NCI-H187 treated with DMSO at 0.1 percent for 48 hours (cell line): Measurements from ENCODE around the gene ARL5C.

Source experiments
- DNase-seq: peaks from one replicate; lab custom pipeline; 2025; lab: John Stamatoyannopoulos, UW

Gene ARL5C

GRCh38 chr17:39167476-39167875 lies 1.5 kb upstream of the ARL5C start:
- no peak for DNase-seq

GRCh38 chr17:39166437-39167335 lies 725 bp upstream of the ARL5C start:
- no peak for DNase-seq

GRCh38 chr17:39165178-39165840 lies 652 bp downstream of the ARL5C start:
- no peak for DNase-seq

- DNase-seq, result no peak
Measured at GRCh38 chr17:39164675-39165143, 1.3 kb downstream of the ARL5C start.

- no peak for DNase-seq
Measured at GRCh38 chr17:39161962-39162361, 4.0 kb downstream of the ARL5C start.

DNA sequence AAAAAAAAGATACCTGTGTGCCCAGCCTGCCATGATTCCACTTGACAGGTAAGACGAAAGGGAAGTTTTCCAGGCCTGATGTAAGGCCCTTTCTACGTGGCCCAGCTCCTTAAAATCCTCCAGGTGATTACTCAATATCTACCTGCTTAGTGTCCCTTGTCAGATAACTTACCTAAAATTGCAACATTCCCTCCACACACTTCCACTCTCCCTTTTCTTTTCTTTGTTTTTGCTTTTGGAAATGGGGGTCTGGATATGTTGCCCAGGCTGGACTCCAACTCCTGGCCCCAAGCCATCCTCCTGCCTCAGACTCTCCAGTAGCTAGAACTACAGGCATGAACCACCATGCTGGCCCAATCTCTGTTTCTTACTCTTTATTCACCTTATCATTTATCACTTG lies 7.3 kb downstream of the ARL5C start:
- DNase-seq, result no peak

DNA sequence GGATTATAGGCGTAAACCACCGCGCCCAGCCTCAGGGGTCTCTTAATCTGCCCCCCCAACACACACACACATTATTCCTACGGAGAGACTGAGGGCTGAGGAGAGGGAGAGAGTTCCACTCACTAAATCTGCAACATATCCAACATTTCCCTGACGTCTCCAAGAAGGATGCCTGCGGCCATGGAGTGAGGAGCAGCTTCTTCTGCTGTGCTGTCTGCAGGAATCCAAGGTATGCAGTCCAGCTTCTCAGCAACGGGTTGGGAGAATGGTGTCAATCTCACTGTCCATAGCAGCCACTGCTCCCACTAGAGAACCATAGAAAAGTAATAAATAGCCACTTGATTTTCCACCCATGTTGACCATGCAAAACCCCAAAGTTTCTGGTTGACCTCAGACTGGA lies 9.5 kb downstream of the ARL5C start:
- DNase-seq, result no peak

DNA sequence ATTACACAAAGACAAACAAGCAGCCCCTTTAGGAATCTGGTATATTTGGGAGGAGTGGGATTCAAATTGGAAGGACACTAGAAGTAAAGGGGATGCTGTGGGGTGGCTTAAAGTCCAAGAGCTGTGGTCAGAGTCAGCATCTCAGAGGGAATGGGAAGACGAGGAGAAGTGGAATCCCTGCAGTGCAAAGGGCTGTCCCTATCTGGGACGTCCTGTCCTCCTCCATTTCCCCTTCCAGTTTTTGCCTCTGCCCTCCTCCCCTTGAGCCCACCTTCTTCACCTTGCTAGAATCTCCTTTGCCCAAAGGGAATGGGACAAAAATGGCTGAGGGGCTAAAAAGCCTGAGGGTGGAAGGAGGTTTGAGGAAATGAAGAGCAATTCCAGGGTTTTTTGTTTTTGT lies 10.3 kb downstream of the ARL5C start:
- DNase-seq, result no peak

GRCh38 chr17:39153599-39154051 lies 12.3 kb downstream of the ARL5C start:
- peak; percentile 29 for DNase-seq

DNA sequence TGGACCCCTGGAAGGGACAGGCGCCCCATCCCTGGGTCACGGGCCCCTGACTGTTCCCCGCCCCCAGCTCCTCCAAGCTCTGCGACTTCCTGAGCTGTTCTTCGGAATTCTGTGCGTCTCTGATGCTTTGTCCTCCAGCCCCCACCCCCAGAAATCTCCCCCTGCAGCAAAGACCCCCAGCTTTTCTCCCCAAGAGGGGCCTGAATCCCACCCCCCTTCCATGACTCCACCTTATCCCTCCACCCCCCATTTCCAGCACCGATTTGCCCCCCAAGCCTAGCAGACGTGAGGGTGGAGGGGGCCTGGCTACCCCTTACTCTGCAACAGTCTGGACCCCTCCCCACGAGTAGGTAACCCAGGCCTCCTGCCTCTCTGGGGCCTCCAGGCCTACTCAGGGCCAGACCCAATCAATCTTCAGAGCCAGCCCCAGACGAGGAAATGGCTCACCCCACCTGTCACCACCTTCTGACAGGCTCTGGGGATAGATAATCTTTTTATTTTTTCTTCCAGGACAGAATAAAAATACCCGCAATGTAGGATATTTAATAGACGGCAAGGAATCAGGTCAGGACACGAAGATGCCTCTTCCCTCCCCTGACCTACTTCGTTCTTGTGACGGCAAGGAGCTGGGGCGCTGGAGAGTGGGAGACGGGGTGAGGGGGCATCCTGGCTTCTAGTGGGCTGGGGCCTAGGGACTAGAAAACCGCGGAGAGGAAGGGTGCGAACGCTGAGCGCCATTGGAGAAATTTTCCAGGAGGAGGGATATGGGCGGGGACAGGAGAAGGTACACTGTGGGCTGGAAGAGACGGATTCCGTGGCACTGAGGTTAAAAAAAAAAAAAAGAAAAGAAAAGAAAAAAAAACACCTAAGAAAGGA lies 13.8 kb downstream of the ARL5C start:
- DNase-seq, result no peak

GRCh38 chr17:39151150-39151942 lies 14.6 kb downstream of the ARL5C start, which contains the start of gene PLXDC1:
PLXDC1 (minus strand) TSS chr17:39151637; CDS start chr17:39151437, 200 bp downstream.
- no peak for DNase-seq

DNA sequence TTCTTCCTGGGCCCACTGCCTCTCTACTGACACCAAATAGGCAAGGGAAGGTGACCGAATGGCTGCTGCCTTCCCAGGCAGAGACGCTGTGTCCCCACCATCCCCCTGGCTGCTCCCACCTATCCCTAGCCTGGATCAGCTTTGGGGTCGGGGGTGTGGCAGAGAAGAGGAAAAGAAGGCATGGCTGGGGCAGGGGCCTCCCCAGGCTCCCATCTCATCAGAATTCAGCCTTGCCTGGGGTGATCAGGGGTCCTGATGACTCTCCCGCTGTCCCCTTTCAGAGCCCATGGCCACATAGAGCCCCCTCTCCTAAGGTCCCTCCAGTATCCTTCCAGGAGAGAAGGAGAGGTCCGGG lies 15.2 kb downstream of the ARL5C start:
- no peak for DNase-seq

DNA sequence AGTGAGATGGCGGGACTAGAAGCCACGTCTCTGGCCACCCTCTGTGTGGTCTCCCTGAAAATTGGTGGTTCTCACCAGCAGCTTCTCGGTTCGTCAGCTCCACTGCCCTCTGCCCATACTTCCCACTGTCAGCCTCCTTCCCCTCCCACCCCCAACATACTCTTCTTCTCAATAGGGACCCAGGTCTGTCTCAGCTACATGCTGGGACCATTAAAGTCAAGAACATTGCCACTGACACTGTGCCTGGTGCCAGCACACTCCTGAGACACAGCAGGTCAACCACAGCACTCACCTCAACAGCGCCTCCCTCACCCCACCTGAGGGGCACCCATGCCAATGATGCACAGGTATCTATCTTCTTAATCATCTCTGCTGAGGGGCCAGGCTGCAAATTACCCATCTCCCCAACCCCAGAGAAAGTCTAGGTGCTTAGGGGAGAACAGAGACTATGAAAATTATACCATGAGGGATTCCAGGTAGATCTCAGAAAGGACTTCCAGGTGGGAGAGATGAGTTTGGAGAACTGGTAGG lies 15.8 kb downstream of the ARL5C start:
- DNase-seq, result no peak

GRCh38 chr17:39147221-39148185 lies 18.5 kb downstream of the ARL5C start:
- no peak for DNase-seq

GRCh38 chr17:39146273-39146672 lies 19.7 kb downstream of the ARL5C start:
- DNase-seq, result no peak

DNA sequence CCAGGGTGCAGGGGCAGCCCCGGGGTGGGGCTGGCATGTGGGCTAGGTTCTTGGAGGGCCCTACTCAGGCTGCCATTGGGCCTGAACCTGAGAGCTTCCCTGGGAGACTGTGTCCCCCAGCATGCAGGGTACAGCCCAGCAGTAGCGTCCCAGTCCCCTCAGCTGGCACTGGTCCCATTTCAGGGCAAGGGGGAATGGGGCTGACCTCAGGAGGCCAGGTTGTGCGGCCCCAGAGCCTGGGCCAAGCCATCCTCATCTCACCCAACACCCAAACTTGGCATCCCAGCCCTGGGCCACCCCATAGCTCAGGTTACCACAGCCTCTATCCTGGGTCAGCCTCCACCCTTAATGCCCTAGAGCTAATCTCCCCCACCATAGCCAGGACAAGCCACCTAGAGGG lies 20.8 kb downstream of the ARL5C start:
- no peak for DNase-seq

GRCh38 chr17:39144416-39144840 lies 21.5 kb downstream of the ARL5C start:
- DNase-seq, result no peak

DNA sequence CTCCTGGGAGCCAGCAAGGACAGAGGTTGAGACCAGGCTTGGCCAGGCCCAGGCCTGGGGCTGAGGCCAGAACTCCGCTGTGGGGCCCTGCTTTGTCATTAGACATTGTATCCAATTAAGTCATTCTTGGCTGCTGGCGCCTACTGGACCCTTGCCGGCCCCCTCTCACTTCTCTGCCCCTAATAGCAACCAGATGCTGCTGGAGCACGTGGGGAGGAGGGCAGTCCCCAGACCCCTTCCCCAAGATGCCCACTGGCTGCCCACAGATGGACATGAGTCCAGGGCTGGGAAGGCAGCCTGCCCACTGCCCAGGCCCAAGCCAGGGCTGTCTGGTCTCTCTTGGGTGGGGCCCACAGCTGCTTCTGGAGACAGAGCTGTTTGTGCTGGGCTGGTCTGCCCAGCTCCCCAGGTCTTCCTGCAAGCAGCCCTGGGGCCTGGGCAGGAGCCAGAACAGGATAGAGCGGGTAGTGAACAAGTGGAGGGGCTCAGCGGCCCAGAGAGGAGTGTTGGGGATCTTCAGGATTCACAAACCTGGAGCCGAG lies 22.3 kb downstream of the ARL5C start:
- DNase-seq, result no peak

GRCh38 chr17:39141915-39142664 lies 23.9 kb downstream of the ARL5C start:
- DNase-seq, result no peak
